OCI-LY1 (cell line): ENCODE measurements around the gene COL21A1.

Experiments used
- CTCF ChIP-seq: fragments of 200-600 bp; sonication (generic), shearing (Covaris generic); IDR thresholded peaks from 2 replicates; pipeline ENCODE4 v1.5.1; 2017; ENCODE audit warnings: mild to moderate bottlenecking, antibody characterized with exemption, low read length, moderate library complexity, mixed read lengths
- EZH2 ChIP-seq: fragments of 200-600 bp; sonication (generic), shearing (Covaris generic); IDR thresholded peaks from 2 replicates; pipeline ENCODE4 v1.8.0; 2017; ENCODE audit warnings: borderline replicate concordance, mixed run types, mild to moderate bottlenecking, antibody characterized with exemption, low read length, moderate library complexity, mixed read lengths

- TF ChIP-seq CTCF (no peak), EZH2 (no peak)
Observed at GRCh38 chr6:56040223-56040622, 207.2 kb downstream of the COL21A1 start.
